Activated T-helper 1 cell treated with anti-CD3 and anti-CD28 coated beads, Interleukin-12 subunit alpha, Interleukin-12 subunit beta, Interleukin-2, Interleukin-4 antibody, amounts not matched to agents 30 ng/mL and 10 ng/mL and 1 ng/mL, durations not matched to agents 14 hours and 24 hours and 36 hours (primary cell): ENCODE data around the gene RET. TPM values are rescaled to one million over a fixed set of nuclear protein-coding genes. Genes with fewer than 3 reads are reported as not detected.

Experiments
- DNase-seq: peaks from one replicate; pipeline ENCODE4 v3.0.0; 2021; ENCODE audit warnings: low spot score
- H3K27ac Mint-ChIP-seq: one replicate; pipeline ENCODE4 v1.8.0; 2021; ENCODE audit warnings: mild to moderate bottlenecking, mixed read lengths
- H3K27me3 Mint-ChIP-seq: one replicate; pipeline ENCODE4 v1.8.0; 2022; ENCODE audit warnings: mild to moderate bottlenecking, moderate library complexity, mixed read lengths; ENCODE audit not compliant: insufficient read depth
- H3K36me3 Mint-ChIP-seq: one replicate; pipeline ENCODE4 v1.8.0; 2021; ENCODE audit warnings: low read depth, mixed read lengths
- H3K4me1 Mint-ChIP-seq: one replicate; pipeline ENCODE4 v1.8.0; 2021; ENCODE audit warnings: low read depth, mixed read lengths
- H3K4me3 Mint-ChIP-seq: one replicate; pipeline ENCODE4 v1.8.0; 2021; ENCODE audit warnings: mild to moderate bottlenecking, moderate library complexity, mixed read lengths
- H3K9me3 Mint-ChIP-seq: one replicate; pipeline ENCODE4 v1.8.0; 2021; ENCODE audit warnings: mixed read lengths
- intact Hi-C: fragments of 100-400 bp; cut with micrococcal nuclease; formaldehyde crosslinking; loops from one replicate; pipeline ENCODE4 v1.15.1; 2024
- total RNA-seq: library from RNA; stranded (reverse); gene quantifications from 2 replicates; pipeline ENCODE4 v1.2.3, GENCODE V29; 2022

The RET gene
- total RNA-seq, 1 donor from 2014 or later: 0.31 TPM

DNA sequence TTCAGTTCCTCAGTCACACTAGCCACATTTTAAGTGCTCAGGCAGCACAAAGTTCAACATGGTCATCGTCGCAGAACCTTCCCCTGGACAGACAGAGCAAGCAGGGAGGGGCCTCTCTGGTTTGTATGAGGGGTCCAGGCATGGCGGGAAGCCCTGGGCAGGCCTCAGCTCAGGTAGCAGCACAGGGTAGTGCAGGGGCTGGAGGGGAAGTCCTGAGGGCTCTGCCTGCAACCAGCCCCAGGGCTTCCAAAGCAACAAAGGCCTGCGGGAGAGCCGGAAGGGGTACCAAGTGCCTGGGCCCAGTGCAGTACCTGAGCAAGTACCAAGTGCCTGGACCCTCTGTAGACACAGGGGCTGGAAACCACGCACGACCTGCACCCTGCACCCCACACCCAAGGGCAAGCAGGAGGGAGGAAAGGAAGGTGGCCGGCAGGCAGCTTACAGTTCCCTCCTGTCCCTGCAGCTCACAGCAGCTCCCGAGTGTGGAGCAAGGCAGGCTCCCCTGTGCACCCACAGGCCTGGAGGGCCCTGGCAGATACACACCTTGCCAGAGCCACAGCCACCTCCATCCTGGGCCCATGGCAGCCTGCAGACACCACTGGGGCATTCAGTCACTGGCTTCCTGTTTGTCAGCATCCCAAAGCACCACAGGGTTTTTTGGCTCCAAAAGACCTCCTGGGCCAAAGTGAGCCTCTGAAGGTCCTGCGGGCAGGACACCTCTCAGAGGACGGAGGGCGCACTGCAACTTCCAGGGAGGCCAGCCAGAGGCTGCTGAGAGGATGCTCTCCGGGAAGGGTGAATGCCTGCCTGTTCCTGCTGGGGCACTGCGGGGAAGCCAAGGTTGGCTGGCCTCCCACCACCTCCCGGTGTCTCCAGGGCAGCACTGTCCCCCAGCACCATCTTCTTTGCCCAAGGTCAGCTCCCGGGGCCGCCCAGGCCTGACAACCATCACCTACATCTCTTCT is 6.5 kb upstream of the RET start:
- H3K9me3 Mint-ChIP-seq: no peaks in the 10 kb centered on the region
- intact Hi-C loops: no loop called here
- H3K27me3 Mint-ChIP-seq: no peaks in the 10 kb centered on the region
- no peak overlapping the region for H3K4me3 Mint-ChIP-seq
- H3K27ac Mint-ChIP-seq: no peak overlapping the region
- H3K4me1 Mint-ChIP-seq: no peaks in the 10 kb centered on the region
- no peak for DNase-seq
- no peaks in the 10 kb centered on the region for H3K36me3 Mint-ChIP-seq

DNA sequence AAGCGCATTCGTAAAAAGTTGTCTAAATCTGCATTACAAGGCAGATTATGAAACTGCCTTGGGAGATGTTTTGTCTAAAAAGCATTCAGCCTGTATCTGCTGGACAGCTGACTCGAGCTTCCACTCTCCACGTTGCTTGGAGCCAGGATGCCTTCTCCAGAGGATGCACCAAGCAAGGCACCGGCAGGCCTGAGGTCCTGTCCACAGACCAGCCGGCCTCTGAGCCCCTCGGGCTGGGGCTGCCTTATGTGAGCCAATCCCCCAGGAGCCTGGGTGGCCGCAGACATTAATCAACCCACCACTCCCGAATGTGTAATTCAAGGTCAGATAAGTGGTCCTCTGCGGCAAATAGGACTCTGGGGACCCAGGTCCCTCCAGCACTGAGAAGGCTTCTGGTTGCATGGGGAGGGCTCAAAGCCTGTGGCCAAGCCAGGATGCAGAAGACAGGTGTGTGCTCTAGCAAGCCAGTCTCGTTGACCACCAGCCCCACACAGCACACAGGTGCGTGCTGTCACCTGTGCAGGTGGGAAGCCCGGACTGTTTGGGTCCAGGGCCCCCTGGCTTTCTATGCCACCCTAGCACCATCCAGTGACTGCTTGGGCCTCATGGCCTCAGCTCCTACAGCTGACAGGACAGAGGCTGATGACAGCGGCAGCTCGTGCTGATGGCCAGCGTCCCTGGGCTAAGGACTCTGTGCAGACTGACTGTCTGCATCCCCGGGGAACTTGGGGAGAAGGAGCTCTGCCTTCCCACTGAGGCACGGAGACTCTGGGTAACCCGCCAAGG is 4.8 kb upstream of the RET start:
- H3K4me1 Mint-ChIP-seq: peaks cover 6% of the 10 kb centered on the region
- H3K4me3 Mint-ChIP-seq: no peak overlapping the region
- intact Hi-C loops: no loop called here
- peaks cover 4% of the 10 kb centered on the region for H3K27me3 Mint-ChIP-seq
- no peak for DNase-seq
- H3K27ac Mint-ChIP-seq: no peak overlapping the region
- H3K36me3 Mint-ChIP-seq: no peaks in the 10 kb centered on the region
- no peaks in the 10 kb centered on the region for H3K9me3 Mint-ChIP-seq

DNA sequence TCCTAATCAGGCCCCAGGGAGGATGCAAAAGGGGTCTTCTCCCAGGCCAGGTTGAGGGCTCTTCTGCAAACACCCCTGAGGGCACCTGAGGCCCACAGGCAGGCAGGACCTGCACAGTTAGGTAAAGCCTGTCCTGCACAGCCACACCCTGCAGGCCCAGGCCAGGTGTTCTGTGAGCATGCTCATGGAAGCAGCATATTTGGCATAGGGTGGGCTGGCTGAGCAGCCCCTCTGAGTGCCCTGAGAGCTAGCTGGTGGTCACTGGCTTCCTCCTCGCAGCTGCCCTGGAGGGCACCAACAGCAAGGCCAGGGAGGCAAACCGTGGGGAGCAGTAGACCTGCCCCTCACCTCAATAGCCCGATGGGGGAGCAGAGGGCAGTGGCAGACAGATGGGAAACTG is 3.7 kb upstream of the RET start:
- Mint-ChIP-seq H3K36me3 (no peaks in the 10 kb centered on the region), H3K4me3 (no peak overlapping the region), H3K27ac (no peak overlapping the region), H3K4me1 (peaks cover 6% of the 10 kb centered on the region), H3K9me3 (no peaks in the 10 kb centered on the region), H3K27me3 (peaks cover 9% of the 10 kb centered on the region)
- DNase-seq: no peak
- intact Hi-C loops: no loop called here

DNA sequence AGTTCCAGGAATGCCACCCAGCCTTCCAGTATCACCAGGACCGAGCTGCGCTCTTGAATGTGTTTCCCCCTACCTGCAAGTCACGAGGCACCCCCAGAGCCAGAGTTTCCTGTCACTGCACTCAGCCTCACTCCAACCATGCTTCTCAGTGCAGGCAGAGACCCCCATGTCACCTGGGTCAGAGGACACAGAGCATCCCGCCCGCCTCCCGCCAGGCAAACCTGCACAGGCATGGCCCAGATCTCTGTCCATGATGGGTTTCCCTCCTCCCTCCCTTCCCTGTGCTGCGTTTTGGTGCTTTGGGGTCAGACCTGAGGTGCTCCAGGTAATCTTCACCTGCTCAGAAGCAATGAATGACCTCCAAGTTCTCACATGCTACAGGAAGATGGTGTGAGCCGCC is 3.1 kb upstream of the RET start:
- no peak overlapping the region for H3K27ac Mint-ChIP-seq
- no peak for DNase-seq
- no peak overlapping the region for H3K4me3 Mint-ChIP-seq
- intact Hi-C loops: no loop called here
- peaks cover 6% of the 10 kb centered on the region for H3K4me1 Mint-ChIP-seq
- H3K36me3 Mint-ChIP-seq: no peaks in the 10 kb centered on the region
- H3K9me3 Mint-ChIP-seq: no peaks in the 10 kb centered on the region
- peaks cover 14% of the 10 kb centered on the region for H3K27me3 Mint-ChIP-seq

DNA sequence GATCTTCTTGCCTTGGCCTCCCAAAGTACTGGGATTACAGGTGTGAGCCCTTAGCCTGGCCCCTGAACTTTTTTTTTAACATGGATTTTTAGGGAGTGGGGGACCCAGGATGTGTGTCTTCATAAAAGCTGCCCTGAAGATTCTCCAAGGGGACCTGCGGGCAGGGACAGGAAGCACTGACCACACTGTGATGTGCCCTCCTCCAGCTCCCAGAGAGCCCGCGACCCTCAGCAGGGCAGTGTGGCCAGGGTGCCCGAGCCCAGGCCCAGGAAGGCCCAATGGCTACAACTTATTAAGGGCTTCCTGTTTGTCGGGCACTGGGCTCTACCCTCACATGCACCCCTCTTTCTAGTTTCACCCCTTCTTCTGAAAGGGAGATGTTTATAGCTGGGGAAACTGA is 2.5 kb upstream of the RET start:
- Mint-ChIP-seq H3K27ac (no peak overlapping the region), H3K4me1 (peaks cover 6% of the 10 kb centered on the region), H3K4me3 (no peak overlapping the region), H3K36me3 (no peaks in the 10 kb centered on the region), H3K27me3 (peaks cover 19% of the 10 kb centered on the region), H3K9me3 (no peaks in the 10 kb centered on the region)
- no peak for DNase-seq
- intact Hi-C loops: no loop called here

DNA sequence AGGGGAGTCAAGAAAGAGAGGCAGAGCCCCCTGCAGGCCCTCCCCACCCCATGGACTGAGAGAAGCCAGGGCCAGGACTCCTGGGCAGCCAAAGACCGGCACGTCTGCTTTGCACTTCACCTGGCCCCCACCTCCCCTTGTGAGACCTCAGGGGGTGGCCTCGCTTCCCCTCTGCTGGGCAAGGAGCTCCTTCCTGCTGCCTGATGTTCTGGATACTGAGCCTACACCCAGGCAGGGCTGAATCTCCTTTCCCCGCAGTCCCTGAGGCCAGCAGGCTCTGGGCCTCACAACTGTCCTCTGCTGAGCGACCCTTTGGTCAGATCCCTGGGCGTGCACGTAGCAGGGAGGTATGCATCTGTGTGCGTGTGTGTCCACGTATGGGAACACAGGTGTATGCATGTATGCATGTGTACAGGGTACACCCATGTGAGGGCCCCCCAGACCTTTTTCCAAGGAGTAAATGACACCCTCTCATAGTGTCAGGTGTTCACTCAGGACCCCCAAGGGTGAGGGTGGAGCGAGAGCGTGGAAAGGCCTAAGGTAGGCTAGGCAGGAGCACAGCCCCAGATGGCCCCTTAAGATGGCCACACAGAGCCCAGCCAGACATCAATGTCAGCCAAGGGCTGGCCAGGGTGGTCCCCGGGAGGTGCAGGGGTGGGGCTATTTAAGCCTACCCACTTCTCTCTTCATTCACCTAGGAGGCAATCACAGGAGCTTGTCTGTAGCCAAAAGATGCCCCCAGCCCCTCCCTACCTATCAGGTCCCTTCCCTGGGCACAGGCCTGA is 1.9 kb upstream of the RET start:
- Mint-ChIP-seq H3K27ac (no peak overlapping the region), H3K36me3 (no peaks in the 10 kb centered on the region), H3K4me1 (peaks cover 6% of the 10 kb centered on the region), H3K9me3 (no peaks in the 10 kb centered on the region), H3K4me3 (peak overlapping the region; percentile 15), H3K27me3 (peaks cover 24% of the 10 kb centered on the region)
- intact Hi-C loops: loop anchor here (5.0 kb wide), 1 partner anchor 127 kb away; no protein-coding TSS in a partner anchor
- DNase-seq: no peak

DNA sequence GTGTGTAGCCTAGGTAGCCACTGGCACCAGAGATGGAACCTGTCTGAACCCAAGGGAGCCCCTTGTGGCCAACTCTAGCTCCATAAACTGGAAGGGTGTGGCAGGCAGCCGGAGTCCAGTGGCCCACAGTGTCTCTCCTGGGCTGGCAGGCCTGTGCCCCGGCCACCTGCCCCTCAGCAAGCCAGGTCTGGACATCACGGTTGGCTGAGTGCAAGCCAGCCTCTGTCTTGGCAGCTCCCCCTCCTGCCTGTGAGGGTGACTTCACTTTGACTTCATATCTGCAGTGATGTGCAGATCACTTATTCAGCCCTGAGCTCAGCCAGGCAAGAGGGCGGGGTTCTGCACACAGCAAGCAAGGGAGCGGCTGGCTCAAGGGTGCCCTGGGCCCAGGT is 1.3 kb upstream of the RET start:
- DNase-seq: no peak
- H3K4me1 Mint-ChIP-seq: peaks cover 6% of the 10 kb centered on the region
- intact Hi-C loops: loop anchor here (5.0 kb wide), 1 partner anchor 127 kb away; no protein-coding TSS in a partner anchor
- no peak overlapping the region for H3K27ac Mint-ChIP-seq
- H3K4me3 Mint-ChIP-seq: no peak overlapping the region
- no peaks in the 10 kb centered on the region for H3K9me3 Mint-ChIP-seq
- no peaks in the 10 kb centered on the region for H3K36me3 Mint-ChIP-seq
- H3K27me3 Mint-ChIP-seq: peaks cover 26% of the 10 kb centered on the region

DNA sequence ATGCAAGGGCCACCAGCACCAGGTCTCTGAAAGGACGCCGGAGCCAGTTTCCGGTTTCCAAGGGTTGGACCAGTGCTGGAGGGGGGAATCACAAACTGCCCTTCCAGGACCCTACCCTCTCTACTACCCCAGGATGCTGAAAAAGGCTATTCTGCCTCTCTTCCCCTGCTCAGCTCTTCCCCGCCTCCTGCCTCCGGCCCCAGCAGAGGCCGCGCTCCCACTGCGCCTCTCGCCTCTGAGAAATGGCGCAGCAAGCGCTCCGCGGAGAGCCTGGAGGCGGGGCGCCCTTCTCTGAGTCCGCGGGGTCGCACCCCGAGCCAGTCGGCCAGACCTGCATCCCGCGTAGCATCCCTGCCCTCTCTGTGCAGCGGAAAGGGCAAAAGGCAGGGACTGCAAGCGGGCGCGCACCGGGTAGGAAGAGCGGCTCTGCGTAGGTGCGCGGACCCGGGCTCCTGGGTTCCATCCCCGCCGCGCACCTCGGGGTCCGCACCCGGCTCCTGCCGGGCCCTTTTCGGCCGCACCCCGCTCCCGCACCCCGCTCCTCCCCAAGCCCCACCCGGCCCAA is 476 bp upstream of the RET start:
- Mint-ChIP-seq H3K27me3 (peaks cover 29% of the 10 kb centered on the region), H3K4me1 (peaks cover 6% of the 10 kb centered on the region), H3K4me3 (peak overlapping the region; percentile 45), H3K36me3 (no peaks in the 10 kb centered on the region), H3K9me3 (no peaks in the 10 kb centered on the region), H3K27ac (no peak overlapping the region)
- DNase-seq: no peak
- intact Hi-C loops: loop anchor here (5.0 kb wide), 1 partner anchor 126 kb away; no protein-coding TSS in a partner anchor

DNA sequence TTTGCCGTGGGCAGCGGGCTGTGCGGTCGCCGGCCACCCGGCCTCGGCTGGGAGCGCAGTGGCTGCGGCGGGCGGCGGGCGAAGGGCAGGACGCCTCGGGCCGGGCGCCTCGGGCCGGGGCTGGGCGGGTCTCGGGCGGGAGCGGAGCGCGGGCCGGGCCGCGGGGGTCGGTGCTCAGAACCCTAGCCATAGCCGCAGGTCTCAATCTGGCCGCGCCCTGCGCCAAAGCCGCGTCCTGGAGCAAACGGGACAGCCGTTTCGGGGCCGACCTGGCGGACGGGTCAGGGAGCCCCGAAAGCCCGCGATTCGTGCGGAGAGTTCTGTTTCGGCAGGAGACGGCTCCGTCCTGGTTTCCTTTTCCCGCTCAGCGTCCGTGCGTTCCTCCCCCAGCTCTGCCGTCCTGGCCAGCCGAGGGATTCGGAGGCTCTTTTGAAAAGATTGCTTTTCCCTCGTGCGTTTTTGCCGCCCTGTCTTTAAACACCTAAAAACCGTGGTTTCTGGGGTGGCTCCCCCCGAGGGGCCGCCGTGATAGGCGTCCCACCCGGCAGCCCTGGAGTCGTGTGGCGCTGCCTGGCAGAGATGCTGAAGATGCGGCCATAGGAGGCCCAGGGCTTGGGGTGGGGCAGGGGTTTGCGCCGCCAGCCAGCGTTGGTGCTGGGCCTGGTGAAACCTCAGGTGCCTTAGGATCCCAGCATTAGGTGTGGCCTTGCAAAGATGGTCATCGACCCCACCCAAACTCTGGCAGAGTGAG is 727 bp downstream of the RET start:
- Mint-ChIP-seq H3K4me1 (peaks cover 6% of the 10 kb centered on the region), H3K9me3 (no peaks in the 10 kb centered on the region), H3K4me3 (peak overlapping the region; percentile 74), H3K27ac (no peak overlapping the region), H3K36me3 (no peaks in the 10 kb centered on the region), H3K27me3 (peaks cover 30% of the 10 kb centered on the region)
- intact Hi-C loops: loop anchor here (5.0 kb wide), 1 partner anchor 125 kb away; no protein-coding TSS in a partner anchor
- DNase-seq: no peak

DNA sequence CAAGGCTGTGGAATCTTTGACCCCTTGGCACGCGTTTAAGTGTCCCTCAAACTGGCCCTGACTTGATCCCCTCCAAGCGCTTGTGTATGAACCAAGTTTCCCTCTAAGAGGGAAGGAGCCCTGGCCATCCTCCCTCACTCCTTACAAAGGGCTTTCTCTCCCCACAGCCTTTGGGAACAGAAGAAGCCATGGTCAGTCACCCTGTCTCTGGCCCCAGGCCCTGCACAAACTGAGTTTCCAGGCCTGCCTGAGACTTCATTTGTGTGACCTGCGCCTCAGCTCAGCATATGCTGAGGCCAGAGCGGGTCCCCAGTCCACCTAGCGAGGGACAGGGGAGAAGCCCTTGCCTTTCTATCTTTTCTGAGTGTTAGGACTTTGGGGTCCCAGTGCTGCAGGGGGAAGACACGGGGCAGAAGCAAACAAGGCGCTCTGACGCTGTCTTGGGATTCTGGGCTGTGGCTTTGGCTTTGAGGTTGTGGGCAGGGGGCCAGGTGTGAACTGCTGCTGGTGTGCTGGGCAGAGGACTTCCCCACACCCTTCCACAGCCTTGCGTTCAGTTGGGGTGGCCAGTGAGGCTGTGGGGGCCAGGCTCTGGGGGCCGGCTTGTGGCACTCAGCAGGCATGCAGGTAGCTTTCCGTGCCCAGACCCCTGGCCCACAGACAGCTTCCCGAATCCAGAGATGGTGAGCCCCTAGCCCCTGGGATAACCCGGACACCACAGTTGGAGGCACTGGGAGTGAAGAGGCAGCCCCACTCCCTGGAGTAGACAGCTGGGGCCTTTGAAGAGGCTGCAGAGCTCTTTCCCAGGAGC is 1.5 kb downstream of the RET start:
- H3K27ac Mint-ChIP-seq: no peak overlapping the region
- peak overlapping the region; percentile 68 for H3K4me3 Mint-ChIP-seq
- H3K4me1 Mint-ChIP-seq: peaks cover 6% of the 10 kb centered on the region
- peaks cover 31% of the 10 kb centered on the region for H3K27me3 Mint-ChIP-seq
- DNase-seq: no peak
- intact Hi-C loops: loop anchor here (5.0 kb wide), 1 partner anchor 124 kb away; no protein-coding TSS in a partner anchor
- no peaks in the 10 kb centered on the region for H3K9me3 Mint-ChIP-seq
- H3K36me3 Mint-ChIP-seq: no peaks in the 10 kb centered on the region

DNA sequence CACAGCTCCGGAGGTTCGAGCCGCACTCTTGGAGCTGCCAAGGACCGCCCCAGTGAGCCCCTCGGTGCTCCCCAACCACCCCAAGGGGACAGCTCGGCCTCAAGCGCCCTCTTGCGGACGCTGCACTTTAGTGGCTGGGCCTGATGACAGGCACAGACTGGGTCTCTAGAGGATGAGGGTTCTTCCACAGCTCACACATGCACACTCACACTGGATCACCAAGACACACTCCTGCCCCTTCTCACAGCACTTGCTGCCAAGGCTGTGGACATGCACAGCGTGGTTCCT is 2.1 kb downstream of the RET start:
- Mint-ChIP-seq H3K9me3 (no peaks in the 10 kb centered on the region), H3K27me3 (peaks cover 33% of the 10 kb centered on the region), H3K4me3 (peak overlapping the region; percentile 30), H3K36me3 (no peaks in the 10 kb centered on the region), H3K4me1 (peaks cover 11% of the 10 kb centered on the region), H3K27ac (no peak overlapping the region)
- intact Hi-C loops: loop anchor here (1.0 to 5.0 kb wide), 2 partner anchors 26 to 123 kb away; no protein-coding TSS in a partner anchor
- DNase-seq: no peak
